GM19468 (cell line): ENCODE results near the gene KPNA4.
"Not testable (repeated sequence)": the region's sequence is repeated elsewhere in the genome, so short reads cannot be mapped to it uniquely, and the experiment has no call there.

Experiments
- ATAC-seq: cut with Tn5 transposase; IDR thresholded peaks from one replicate; pipeline ENCODE4 v1.9.1; 2021; ENCODE audit warnings: mild to moderate bottlenecking, moderate library complexity, moderate number of reproducible peaks; ENCODE audit not compliant: unreplicated experiment; ENCODE audit errors: extremely low read depth

The KPNA4 gene

GRCh38 chr3:160458151-160458550, 107.2 kb downstream of the KPNA4 start:
- no peak for ATAC-seq

GRCh38 chr3:160455846-160456245, 109.5 kb downstream of the KPNA4 start:
- no peak for ATAC-seq

GRCh38 chr3:160454995-160455394, 110.4 kb downstream of the KPNA4 start:
- no peak for ATAC-seq

GRCh38 chr3:160452251-160452650, 113.1 kb downstream of the KPNA4 start:
- not testable (repeated sequence) for ATAC-seq

GRCh38 chr3:160451602-160452001, 113.8 kb downstream of the KPNA4 start:
- ATAC-seq: no peak

- no peak for ATAC-seq
These were observed 114.5 kb downstream of the KPNA4 start for GRCh38 chr3:160450846-160451245.

GRCh38 chr3:160449636-160450598, 115.5 kb downstream of the KPNA4 start, which contains the start of gene TRIM59:
TRIM59 (minus strand) TSS chr3:160449786; CDS start chr3:160439183, 10,603 bp downstream.
- ATAC-seq: peak; percentile 97

- ATAC-seq: peak; percentile 6
These were observed 116.3 kb downstream of the KPNA4 start for GRCh38 chr3:160448845-160449635.

- no peak for ATAC-seq
These were observed 117.8 kb downstream of the KPNA4 start for GRCh38 chr3:160447544-160447943.

GRCh38 chr3:160446522-160447056, 118.8 kb downstream of the KPNA4 start:
- no peak for ATAC-seq

- ATAC-seq: no peak
These were observed 119.5 kb downstream of the KPNA4 start for GRCh38 chr3:160445854-160446253.
